ENCODE measurements around the gene PTPN13.

- TF ChIP-seq, protein P1, sequence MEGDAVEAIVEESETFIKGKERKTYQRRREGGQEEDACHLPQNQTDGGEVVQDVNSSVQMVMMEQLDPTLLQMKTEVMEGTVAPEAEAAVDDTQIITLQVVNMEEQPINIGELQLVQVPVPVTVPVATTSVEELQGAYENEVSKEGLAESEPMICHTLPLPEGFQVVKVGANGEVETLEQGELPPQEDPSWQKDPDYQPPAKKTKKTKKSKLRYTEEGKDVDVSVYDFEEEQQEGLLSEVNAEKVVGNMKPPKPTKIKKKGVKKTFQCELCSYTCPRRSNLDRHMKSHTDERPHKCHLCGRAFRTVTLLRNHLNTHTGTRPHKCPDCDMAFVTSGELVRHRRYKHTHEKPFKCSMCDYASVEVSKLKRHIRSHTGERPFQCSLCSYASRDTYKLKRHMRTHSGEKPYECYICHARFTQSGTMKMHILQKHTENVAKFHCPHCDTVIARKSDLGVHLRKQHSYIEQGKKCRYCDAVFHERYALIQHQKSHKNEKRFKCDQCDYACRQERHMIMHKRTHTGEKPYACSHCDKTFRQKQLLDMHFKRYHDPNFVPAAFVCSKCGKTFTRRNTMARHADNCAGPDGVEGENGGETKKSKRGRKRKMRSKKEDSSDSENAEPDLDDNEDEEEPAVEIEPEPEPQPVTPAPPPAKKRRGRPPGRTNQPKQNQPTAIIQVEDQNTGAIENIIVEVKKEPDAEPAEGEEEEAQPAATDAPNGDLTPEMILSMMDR (IDR thresholded peaks at IDR 0.05): no peak
- peak in 2 of 3 donors; percentile 75 to 81 for TF ChIP-seq POLR2AphosphoS5 (IDR thresholded peaks at IDR 0.05)
- TF ChIP-seq POLR2A (IDR thresholded peaks at IDR 0.05): peak; percentile 8 to 36
- TF ChIP-seq EP300 (IDR thresholded peaks at IDR 0.05): no peak
Observed at GRCh38 chr4:86593688-86594558, at the start of gene PTPN13.
